ENCODE measurements around the gene FAM53B. TPM values are rescaled to one million over a fixed set of nuclear protein-coding genes. Genes with fewer than 3 reads are reported as not detected.

The FAM53B gene
- polyA plus RNA-seq, 1 experiment: 3.9 TPM

- no peaks in the 10 kb centered on the region for H3K36me3 ChIP-seq (ENCODE audit: control insufficient read depth, insufficient read depth, low read length)
- ChIA-PET CTCF (no interaction called here), POLR2A (no interaction called here)
- H3K27me3 ChIP-seq (ENCODE audit: control insufficient read depth, insufficient read depth, low read length): no peaks in the 10 kb centered on the region; the same call in 1 of the 2 replicates
- no peak for TF ChIP-seq CTCF (IDR thresholded peaks at IDR 0.05; ENCODE audit: insufficient read depth, low read depth, low read length)
- no peak for DNase-seq (ENCODE audit: low read depth)
- H3K4me3 ChIP-seq (ENCODE audit: low read depth, low read length): no peak overlapping the region
Measured at GRCh38 chr10:124586142-124586541, 158.0 kb downstream of the FAM53B start.

DNA sequence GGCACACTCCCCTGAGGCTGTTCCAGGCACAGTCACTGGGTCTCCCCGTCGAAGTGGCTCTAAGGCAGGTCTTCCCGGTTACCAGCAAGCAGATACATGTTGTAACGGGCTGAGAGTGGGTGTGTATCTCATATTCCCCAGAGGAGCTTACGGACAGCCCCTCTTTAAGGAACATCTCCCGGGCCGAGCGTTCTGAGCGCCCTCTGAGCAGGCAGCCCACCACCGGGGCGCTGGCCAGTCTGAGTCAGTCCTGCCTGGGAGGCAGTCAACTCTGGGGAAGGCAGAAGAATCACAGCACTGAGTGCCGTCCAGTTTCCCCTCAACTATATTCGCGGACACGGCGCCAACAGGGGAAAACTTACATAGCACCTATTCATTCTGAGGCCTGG lies 165.2 kb downstream of the FAM53B start:
- DNase-seq (ENCODE audit: low read depth): no peak
- H3K36me3 ChIP-seq (ENCODE audit: control insufficient read depth, insufficient read depth, low read length): no peaks in the 10 kb centered on the region
- no peak overlapping the region for H3K4me3 ChIP-seq (ENCODE audit: low read depth, low read length)
- CTCF ChIA-PET: no interaction called here
- POLR2A ChIA-PET: no interaction called here
- H3K27me3 ChIP-seq (ENCODE audit: control insufficient read depth, insufficient read depth, low read length): peaks cover 8% of the 10 kb centered on the region
- TF ChIP-seq CTCF (IDR thresholded peaks at IDR 0.05; ENCODE audit: insufficient read depth, low read depth, low read length): no peak

GRCh38 chr10:124578231-124579010 lies 165.8 kb downstream of the FAM53B start:
- ChIA-PET CTCF (no interaction called here), POLR2A (no interaction called here)
- Histone ChIP-seq H3K36me3 (ENCODE audit: control insufficient read depth, insufficient read depth, low read length) (no peaks in the 10 kb centered on the region), H3K27me3 (ENCODE audit: control insufficient read depth, insufficient read depth, low read length) (peaks cover 12% of the 10 kb centered on the region), H3K4me3 (ENCODE audit: low read depth, low read length) (no peak overlapping the region)
- TF ChIP-seq CTCF (IDR thresholded peaks at IDR 0.05; ENCODE audit: insufficient read depth, low read depth, low read length): no peak
- DNase-seq (ENCODE audit: low read depth): no peak

GRCh38 chr10:124577651-124578050 lies 166.5 kb downstream of the FAM53B start:
- ChIA-PET CTCF (no interaction called here), POLR2A (no interaction called here)
- Histone ChIP-seq H3K36me3 (ENCODE audit: control insufficient read depth, insufficient read depth, low read length) (no peaks in the 10 kb centered on the region), H3K27me3 (ENCODE audit: control insufficient read depth, insufficient read depth, low read length) (peaks cover 14% of the 10 kb centered on the region), H3K4me3 (ENCODE audit: low read depth, low read length) (no peak overlapping the region)
- DNase-seq (ENCODE audit: low read depth): no peak
- TF ChIP-seq CTCF (IDR thresholded peaks at IDR 0.05; ENCODE audit: insufficient read depth, low read depth, low read length): no peak

DNA sequence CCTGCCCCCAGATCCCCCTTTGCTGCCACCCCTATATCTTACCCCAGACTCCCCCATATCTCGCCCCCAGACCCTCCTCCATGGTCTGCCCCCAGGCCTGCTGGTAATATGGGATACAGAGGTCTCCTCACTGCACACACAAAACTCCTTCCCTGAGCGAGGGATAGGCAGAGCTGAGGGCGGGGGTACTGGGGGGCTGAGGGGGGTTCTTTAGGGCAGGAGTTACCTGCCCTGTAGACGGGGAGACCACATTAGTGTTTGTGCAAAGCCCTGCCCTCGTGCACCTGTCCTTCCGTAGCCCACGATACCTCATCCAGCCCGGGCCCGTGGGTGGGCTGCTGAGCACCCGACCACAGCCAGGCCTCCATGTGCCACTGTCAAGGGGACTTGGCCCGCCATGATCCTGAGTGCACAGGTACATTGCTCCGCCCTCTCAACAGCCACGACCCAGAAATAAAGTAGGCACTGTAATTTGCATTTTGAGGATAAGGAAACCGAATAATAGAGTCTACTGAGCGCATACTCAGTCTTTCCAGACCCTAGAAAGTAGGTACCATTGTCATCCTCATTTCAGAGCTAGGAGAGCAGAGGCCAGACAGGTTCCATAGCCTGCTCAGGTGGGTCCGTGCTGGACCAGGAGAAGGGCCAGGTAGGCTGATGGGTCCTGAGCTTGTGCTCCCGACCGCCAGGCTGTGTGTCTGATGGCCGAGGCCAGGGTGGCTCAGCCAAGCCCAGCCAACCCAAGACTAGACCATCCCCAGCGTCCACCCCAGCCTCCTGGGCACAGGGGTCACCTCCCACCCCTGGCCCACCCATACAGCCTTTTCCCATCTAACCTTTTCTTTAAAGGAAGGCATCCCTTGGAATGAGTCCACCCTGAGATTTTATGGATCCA lies 167.4 kb downstream of the FAM53B start:
- Histone ChIP-seq H3K27me3 (ENCODE audit: control insufficient read depth, insufficient read depth, low read length) (peaks cover 15% of the 10 kb centered on the region), H3K36me3 (ENCODE audit: control insufficient read depth, insufficient read depth, low read length) (no peaks in the 10 kb centered on the region), H3K4me3 (ENCODE audit: low read depth, low read length) (no peak overlapping the region)
- POLR2A ChIA-PET: no interaction called here
- CTCF ChIA-PET: interaction anchor here (1.7 kb wide), 1 partner anchor 13 kb away, joined by 5 read pairs; no protein-coding TSS in a partner anchor
- TF ChIP-seq CTCF (IDR thresholded peaks at IDR 0.05; ENCODE audit: insufficient read depth, low read depth, low read length): no peak
- DNase-seq (ENCODE audit: low read depth): no peak

Data from BJ (cell line).